Osteoblast (primary cell): ENCODE data around the gene SEZ6. TPM values are rescaled to one million over a fixed set of nuclear protein-coding genes. Genes with fewer than 3 reads are reported as not detected.

Experiments used
- DNase-seq: peaks from one replicate; pipeline ENCODE4 v3.0.0; 2011; ENCODE audit warnings: low spot score, mixed read lengths; ENCODE audit not compliant: insufficient read length; ENCODE audit errors: missing footprints
- H2AFZ ChIP-seq: 2 replicates; pipeline ENCODE4 v1.6.0; 2011; ENCODE audit warnings: mild to moderate bottlenecking, low read length
- H3K27ac ChIP-seq: 2 replicates; pipeline ENCODE4 v1.5.1; 2011; ENCODE audit warnings: mild to moderate bottlenecking, low read depth, low read length, moderate library complexity
- H3K27me3 ChIP-seq: 2 replicates; pipeline ENCODE4 v1.6.0; 2012; ENCODE audit warnings: mild to moderate bottlenecking, control low read depth, inconsistent platforms, low read length, moderate library complexity; ENCODE audit not compliant: insufficient read depth
- H3K36me3 ChIP-seq: 2 replicates; pipeline ENCODE4 v1.5.1; 2011; ENCODE audit warnings: mild to moderate bottlenecking, low read length, control low read depth, moderate library complexity; ENCODE audit not compliant: insufficient read depth
- H3K4me1 ChIP-seq: 2 replicates; pipeline ENCODE4 v1.5.1; 2011; ENCODE audit warnings: mild to moderate bottlenecking, low read length, control low read depth, moderate library complexity; ENCODE audit not compliant: insufficient read depth
- H3K4me2 ChIP-seq: 2 replicates; pipeline ENCODE4 v1.6.0; 2011; ENCODE audit warnings: mild to moderate bottlenecking, low read length; ENCODE audit not compliant: insufficient read depth
- H3K4me3 ChIP-seq: fragments of 200-600 bp; sonication (generic); 3 replicates; pipeline ENCODE4 v1.5.1; 2012; ENCODE audit warnings: mild to moderate bottlenecking, low read length, inconsistent platforms; ENCODE audit not compliant: insufficient read depth
- H3K79me2 ChIP-seq: 2 replicates; pipeline ENCODE4 v1.6.0; 2012; ENCODE audit warnings: mild to moderate bottlenecking, low read length, control low read depth, inconsistent platforms; ENCODE audit not compliant: insufficient read depth
- H3K9me3 ChIP-seq: 2 replicates; pipeline ENCODE4 v1.5.1; 2011; ENCODE audit warnings: low read depth, low read length, control low read depth
- H4K20me1 ChIP-seq: 2 replicates; pipeline ENCODE4 v1.6.0; 2012; ENCODE audit warnings: mild to moderate bottlenecking, low read length, control low read depth; ENCODE audit not compliant: insufficient read depth
- total RNA-seq: library from RNA; depleted of rRNA; stranded (reverse); fragments of >200 nt; gene quantifications from 2 replicates; pipeline ENCODE4 v1.2.3, GENCODE V29; 2012
- TF ChIP-seq, protein P1 (sequence below): IDR thresholded peaks from 2 replicates; pipeline ENCODE4 v1.5.1; 2011; ENCODE audit warnings: mild to moderate bottlenecking, low read depth, low read length, moderate library complexity; ENCODE audit errors: extremely low read depth

The SEZ6 gene
- total RNA-seq, 1 donor, result not detected

DNA sequence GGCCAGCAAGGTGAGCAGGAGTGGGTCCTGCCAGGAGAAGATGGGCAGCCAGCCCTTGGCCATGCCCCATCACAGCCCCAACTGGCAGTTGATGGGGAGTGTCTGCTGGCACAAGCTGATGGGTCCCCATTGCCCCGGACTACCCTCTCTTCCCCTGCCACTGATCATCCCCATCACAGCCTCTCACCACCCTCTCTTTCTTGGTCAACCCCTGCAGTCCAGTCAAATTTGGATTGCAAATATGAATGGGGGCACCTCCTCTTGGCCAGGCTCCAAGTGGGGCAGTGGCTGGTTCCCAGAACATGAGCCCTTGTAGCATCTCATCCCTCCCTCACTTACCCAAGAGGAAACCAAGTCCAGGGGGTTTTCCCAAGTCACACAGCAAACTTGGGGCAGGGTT lies 17.4 kb downstream of the SEZ6 start:
- no peaks in the 10 kb centered on the region for H3K36me3 ChIP-seq
- H2AFZ ChIP-seq, result no peak overlapping the region
- H3K27me3 ChIP-seq, result peaks cover 43% of the 10 kb centered on the region
- no peak overlapping the region for H3K4me3 ChIP-seq
- no peaks in the 10 kb centered on the region for H3K9me3 ChIP-seq
- no peak overlapping the region for H3K4me2 ChIP-seq
- peaks cover 3% of the 10 kb centered on the region for H3K4me1 ChIP-seq
- no peak overlapping the region for H3K27ac ChIP-seq
- TF ChIP-seq, protein P1, sequence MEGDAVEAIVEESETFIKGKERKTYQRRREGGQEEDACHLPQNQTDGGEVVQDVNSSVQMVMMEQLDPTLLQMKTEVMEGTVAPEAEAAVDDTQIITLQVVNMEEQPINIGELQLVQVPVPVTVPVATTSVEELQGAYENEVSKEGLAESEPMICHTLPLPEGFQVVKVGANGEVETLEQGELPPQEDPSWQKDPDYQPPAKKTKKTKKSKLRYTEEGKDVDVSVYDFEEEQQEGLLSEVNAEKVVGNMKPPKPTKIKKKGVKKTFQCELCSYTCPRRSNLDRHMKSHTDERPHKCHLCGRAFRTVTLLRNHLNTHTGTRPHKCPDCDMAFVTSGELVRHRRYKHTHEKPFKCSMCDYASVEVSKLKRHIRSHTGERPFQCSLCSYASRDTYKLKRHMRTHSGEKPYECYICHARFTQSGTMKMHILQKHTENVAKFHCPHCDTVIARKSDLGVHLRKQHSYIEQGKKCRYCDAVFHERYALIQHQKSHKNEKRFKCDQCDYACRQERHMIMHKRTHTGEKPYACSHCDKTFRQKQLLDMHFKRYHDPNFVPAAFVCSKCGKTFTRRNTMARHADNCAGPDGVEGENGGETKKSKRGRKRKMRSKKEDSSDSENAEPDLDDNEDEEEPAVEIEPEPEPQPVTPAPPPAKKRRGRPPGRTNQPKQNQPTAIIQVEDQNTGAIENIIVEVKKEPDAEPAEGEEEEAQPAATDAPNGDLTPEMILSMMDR, result no peak
- no peaks in the 10 kb centered on the region for H4K20me1 ChIP-seq
- no peaks in the 10 kb centered on the region for H3K79me2 ChIP-seq
- DNase-seq, result peak; percentile 89

DNA sequence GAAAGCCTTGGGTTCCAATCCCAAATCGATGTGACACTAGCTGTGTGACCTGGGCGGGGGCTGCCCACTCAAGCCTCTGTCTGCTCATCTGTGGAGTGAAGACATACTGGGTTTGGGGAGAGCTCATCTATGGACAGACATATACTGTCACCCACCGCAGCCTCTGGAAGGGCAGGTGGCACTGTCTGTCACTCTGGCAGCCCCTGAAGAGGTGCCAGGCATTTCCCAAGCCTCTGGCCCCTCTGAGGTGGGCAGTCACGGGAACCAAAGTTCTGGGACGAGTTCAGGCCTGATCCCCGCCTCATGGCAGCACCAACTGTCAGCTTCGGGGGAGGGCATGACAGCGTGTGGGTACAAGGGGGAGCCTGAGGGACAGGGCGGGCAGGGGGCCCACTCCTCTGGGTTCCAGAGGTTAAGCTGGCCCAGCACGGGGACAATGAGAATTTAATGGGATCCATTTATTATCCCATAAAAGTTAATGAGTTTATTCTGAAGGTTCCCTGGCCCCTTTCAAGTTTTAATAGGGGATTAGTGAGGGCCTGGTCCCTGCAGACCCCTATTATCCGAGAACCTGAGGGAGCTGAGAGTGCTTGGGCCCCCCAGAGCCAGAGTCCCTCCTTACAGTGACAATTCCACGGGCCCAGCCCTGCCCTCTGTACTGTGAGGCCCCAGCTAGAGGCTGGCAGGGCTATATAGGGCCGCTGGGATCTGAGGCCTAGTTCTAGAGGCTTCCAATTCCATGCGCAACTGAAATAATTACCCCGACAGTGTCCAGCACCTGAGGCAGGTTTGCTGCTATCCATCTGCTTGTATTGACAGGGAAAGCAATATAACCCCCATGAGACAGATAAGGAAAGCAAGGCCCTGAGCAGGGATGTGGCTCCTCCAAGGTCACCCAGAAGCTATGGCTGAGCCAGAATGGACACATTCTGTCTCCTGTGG lies 18.8 kb downstream of the SEZ6 start:
- no peaks in the 10 kb centered on the region for H3K9me3 ChIP-seq
- no peaks in the 10 kb centered on the region for H4K20me1 ChIP-seq
- no peaks in the 10 kb centered on the region for H3K79me2 ChIP-seq
- no peaks in the 10 kb centered on the region for H3K4me1 ChIP-seq
- no peak overlapping the region for H2AFZ ChIP-seq
- H3K4me3 ChIP-seq, result no peak overlapping the region
- TF ChIP-seq, protein P1, result no peak
- DNase-seq, result no peak
- no peaks in the 10 kb centered on the region for H3K36me3 ChIP-seq
- no peak overlapping the region for H3K4me2 ChIP-seq
- H3K27me3 ChIP-seq, result peaks cover 45% of the 10 kb centered on the region
- H3K27ac ChIP-seq, result no peak overlapping the region

DNA sequence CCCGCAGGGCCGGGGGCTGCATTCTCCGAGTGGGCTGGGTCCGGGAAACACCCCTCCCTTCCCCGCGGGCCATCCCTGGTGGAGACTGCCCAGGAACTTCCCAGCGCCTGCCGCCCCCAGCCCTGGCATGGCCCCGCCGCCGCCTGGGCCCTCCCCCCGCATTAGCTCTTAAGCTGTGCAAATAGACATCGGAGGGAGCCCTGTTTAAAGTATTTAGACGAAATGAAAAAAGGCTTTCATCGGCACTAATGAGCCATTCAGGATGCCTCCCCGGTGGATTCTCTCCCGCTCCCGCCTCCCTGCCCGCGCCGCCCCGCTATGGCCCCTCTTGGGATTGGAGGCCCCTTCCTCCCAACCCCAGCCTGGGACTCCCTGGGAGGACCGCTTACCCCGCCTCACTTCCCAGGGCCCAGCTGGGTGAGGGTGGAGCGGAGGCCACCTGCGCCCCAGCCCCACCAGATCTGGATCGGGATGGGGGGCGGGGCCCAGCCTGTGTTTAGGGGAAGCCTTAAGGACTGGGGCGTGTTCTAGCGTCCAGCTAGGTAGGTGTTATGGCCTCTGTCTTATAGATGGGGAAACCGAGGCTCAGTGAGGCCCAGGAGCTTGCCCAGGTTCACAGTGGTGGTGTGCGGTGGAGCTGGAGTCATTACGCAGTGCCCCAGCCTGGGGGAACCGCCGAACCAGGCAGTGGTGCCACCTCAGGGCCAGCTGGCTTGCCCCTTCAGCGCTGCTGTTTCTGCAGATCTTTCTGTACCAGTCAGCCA lies 19.7 kb downstream of the SEZ6 start:
- Histone ChIP-seq H3K36me3 (no peaks in the 10 kb centered on the region), H3K4me1 (no peaks in the 10 kb centered on the region), H3K79me2 (no peaks in the 10 kb centered on the region), H3K4me3 (no peak overlapping the region), H4K20me1 (no peaks in the 10 kb centered on the region), H3K4me2 (no peak overlapping the region), H3K9me3 (no peaks in the 10 kb centered on the region), H2AFZ (no peak overlapping the region), H3K27ac (no peak overlapping the region), H3K27me3 (peaks cover 42% of the 10 kb centered on the region)
- DNase-seq, result no peak
- TF ChIP-seq, protein P1, result no peak
